ENCODE measurements around the gene OSBP.
"Not testable (repeated sequence)": the region's sequence is repeated elsewhere in the genome, so short reads cannot be mapped to it uniquely, and the experiment has no call there.

Gene OSBP

GRCh38 chr11:59643390-59643789 lies 27.8 kb upstream of the OSBP start:
- no peak for TF ChIP-seq CTCF (IDR thresholded peaks at IDR 0.05; ENCODE audit: low read depth, low read length)
- no peak for DNase-seq (ENCODE audit: extremely low read depth, low read depth)

- DNase-seq (ENCODE audit: extremely low read depth, low read depth) = no peak
- TF ChIP-seq CTCF (IDR thresholded peaks at IDR 0.05; ENCODE audit: low read depth, low read length) = no peak
Measured at GRCh38 chr11:59641156-59641555, 25.6 kb upstream of the OSBP start.

GRCh38 chr11:59630493-59630892 lies 14.9 kb upstream of the OSBP start:
- TF ChIP-seq CTCF (IDR thresholded peaks at IDR 0.05; ENCODE audit: low read depth, low read length) = no peak
- no peak for DNase-seq (ENCODE audit: extremely low read depth, low read depth)

GRCh38 chr11:59629996-59630395 lies 14.4 kb upstream of the OSBP start:
- no peak for DNase-seq (ENCODE audit: extremely low read depth, low read depth)
- no peak for TF ChIP-seq CTCF (IDR thresholded peaks at IDR 0.05; ENCODE audit: low read depth, low read length)

GRCh38 chr11:59626969-59627368 lies 11.4 kb upstream of the OSBP start:
- DNase-seq (ENCODE audit: extremely low read depth, low read depth) = not testable (repeated sequence)

GRCh38 chr11:59625703-59626102 lies 10.1 kb upstream of the OSBP start:
- DNase-seq (ENCODE audit: extremely low read depth, low read depth) = no peak
- no peak for TF ChIP-seq CTCF (IDR thresholded peaks at IDR 0.05; ENCODE audit: low read depth, low read length)

- TF ChIP-seq CTCF (IDR thresholded peaks at IDR 0.05; ENCODE audit: low read depth, low read length) = no peak
- no peak for DNase-seq (ENCODE audit: extremely low read depth, low read depth)
Measured at GRCh38 chr11:59617876-59618275, 2.3 kb upstream of the OSBP start.

GRCh38 chr11:59616396-59616982 lies 915 bp upstream of the OSBP start:
- TF ChIP-seq CTCF (IDR thresholded peaks at IDR 0.05; ENCODE audit: low read depth, low read length) = no peak
- no peak for DNase-seq (ENCODE audit: extremely low read depth, low read depth)

Data from AG09319 (cell line).